Fibroblast of lung (primary cell): ENCODE data around the gene WDR37.

Source experiments
- CTCF ChIP-seq, 2 donors: IDR thresholded peaks in 1 of 2; conservative IDR thresholded peaks in 1 of 2; 1 replicate in 1 of 2; 2 replicates in 1 of 2; pipeline ENCODE4 v1.5.1; 2011 to 2012; ENCODE audit warnings: low read length in 2 of 2, control low read depth in 1 of 2, inconsistent platforms in 1 of 2, low read depth in 1 of 2, mild to moderate bottlenecking in 1 of 2
- EZH2 ChIP-seq: IDR thresholded peaks from 2 replicates; pipeline ENCODE4 v1.5.1; 2012; ENCODE audit warnings: low read length, control low read depth, mild to moderate bottlenecking; ENCODE audit errors: missing control alignments

GRCh38 chr10:1156616-1156886 is 100.4 kb downstream of the WDR37 start:
- no peak for TF ChIP-seq CTCF (conservative IDR thresholded peaks at IDR 0.05 in 1 of 2, IDR thresholded peaks at IDR 0.05 in 1 of 2; ENCODE audit: low read depth in 1 of 2, low read length in 2 of 2)
- TF ChIP-seq EZH2: no peak
